GM21528 (cell line): ENCODE measurements around the gene SLN.
A peak's percentile ranks its signal among the peaks of the same experiment; 100 is the strongest.
"Not testable (repeated sequence)": the region's sequence is repeated elsewhere in the genome, so short reads cannot be mapped to it uniquely, and the experiment has no call there.

ENCODE experiments used
- ATAC-seq: cut with Tn5 transposase; IDR thresholded peaks from one replicate; pipeline ENCODE4 v1.9.1; 2021; ENCODE audit warnings: mild to moderate bottlenecking, moderate library complexity; ENCODE audit not compliant: unreplicated experiment, low FRiP score

SLN gene

GRCh38 chr11:107711861-107712755 is at the start of gene SLN:
Gene SLN (minus strand): TSS chr11:107712056.
- no peak for ATAC-seq

- ATAC-seq, result not testable (repeated sequence)
Measured at GRCh38 chr11:107758719-107759355, 47.0 kb upstream of the SLN start.

GRCh38 chr11:107757661-107758060 is 45.8 kb upstream of the SLN start:
- ATAC-seq, result no peak

- ATAC-seq, result no peak
Measured at GRCh38 chr11:107756553-107756952, 44.7 kb upstream of the SLN start.

- ATAC-seq, result no peak
Measured at GRCh38 chr11:107752949-107753822, 41.3 kb upstream of the SLN start.

- no peak for ATAC-seq
Measured at GRCh38 chr11:107752508-107752907, 40.7 kb upstream of the SLN start.

GRCh38 chr11:107751082-107751481 is 39.2 kb upstream of the SLN start:
- no peak for ATAC-seq

GRCh38 chr11:107750313-107750712 is 38.5 kb upstream of the SLN start:
- no peak for ATAC-seq

- no peak for ATAC-seq
Measured at GRCh38 chr11:107747622-107748021, 35.8 kb upstream of the SLN start.

GRCh38 chr11:107744736-107745135 is 32.9 kb upstream of the SLN start:
- ATAC-seq, result no peak

GRCh38 chr11:107743191-107743590 is 31.3 kb upstream of the SLN start:
- ATAC-seq, result no peak

- peak; percentile 85 for ATAC-seq
Measured at GRCh38 chr11:107741044-107741823, 29.4 kb upstream of the SLN start.

GRCh38 chr11:107740271-107740670 is 28.4 kb upstream of the SLN start:
- ATAC-seq, result no peak

GRCh38 chr11:107736546-107736945 is 24.7 kb upstream of the SLN start:
- ATAC-seq, result no peak

GRCh38 chr11:107733518-107733917 is 21.7 kb upstream of the SLN start:
- ATAC-seq, result no peak

- no peak for ATAC-seq
Measured at GRCh38 chr11:107732689-107733051, 20.8 kb upstream of the SLN start.

- no peak for ATAC-seq
Measured at GRCh38 chr11:107731941-107732688, 20.3 kb upstream of the SLN start.

- no peak for ATAC-seq
Measured at GRCh38 chr11:107722662-107723061, 10.8 kb upstream of the SLN start.

GRCh38 chr11:107721207-107721606 is 9.4 kb upstream of the SLN start:
- no peak for ATAC-seq
